ENCODE data around the gene THBS3. TPM values are rescaled to one million over a fixed set of nuclear protein-coding genes. Genes with fewer than 3 reads are reported as not detected.
"Not testable (repeated sequence)": the region's sequence is repeated elsewhere in the genome, so short reads cannot be mapped to it uniquely, and the experiment has no call there.

Gene THBS3
- total and polyA plus RNA-seq, 10 donors, result 10.2 to 31.2 (median 20.8) TPM

DNA sequence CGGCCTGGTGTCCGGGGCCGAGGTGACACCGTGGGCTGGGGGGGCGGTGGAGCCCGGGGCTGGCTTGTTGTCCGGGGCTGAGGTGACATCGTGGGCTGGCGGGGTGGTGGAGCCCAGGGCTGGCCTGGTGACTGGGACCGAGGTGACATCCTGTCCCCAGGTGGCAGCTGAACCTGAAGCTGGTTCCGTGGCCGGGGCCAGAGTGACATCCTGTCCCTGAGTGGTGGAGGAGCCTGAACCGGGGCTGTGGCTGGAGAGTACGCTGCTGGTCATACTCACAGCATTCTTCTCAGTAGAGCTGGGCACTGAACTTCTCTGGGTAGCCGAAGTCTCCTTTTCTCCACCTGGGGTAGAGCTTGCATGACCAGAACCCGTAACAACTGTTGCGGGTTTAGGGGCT lies 15.8 kb downstream of the THBS3 start:
- intact Hi-C loops (cut with DNase I; ENCODE audit: low total_unique reads), result no loop called here
- Histone ChIP-seq H3K27ac (peak overlapping the region in 2 of 8 donors; percentile 81 to 86), H3K9me3 (no peaks in the 10 kb centered on the region), H3K4me3 (no peak overlapping the region), H3K27me3 (replicated peaks in 1 of 7) (peaks cover 0 to 22% (median 0%) of the 10 kb centered on the region in 7 donors), H3K36me3 (no peaks in the 10 kb centered on the region), H3K4me1 (peaks cover 10 to 49% (median 39%) of the 10 kb centered on the region in 6 donors)
- DNase-seq, result no peak
- WGBS, 5 donors, result 85 to 96% (median 91%) methylated on average over 11 to 17 of the region's 17 CpGs
- TF ChIP-seq POLR2AphosphoS5 (IDR thresholded peaks at IDR 0.05) (no peak), POLR2A (IDR thresholded peaks at IDR 0.05) (no peak), CTCF (IDR thresholded peaks at IDR 0.05 in 8 of 11, conservative IDR thresholded peaks at IDR 0.05 in 3 of 11) (no peak)

GRCh38 chr1:155189926-155190325 lies 17.8 kb downstream of the THBS3 start:
- H3K4me3 ChIP-seq, H3K27ac ChIP-seq: not testable (repeated sequence)
- 95 to 96% (median 95%) methylated on average over 19 to 25 of the region's 45 CpGs; no CpG with 5 or more reads in 1 of the 5 donors for WGBS, 5 donors

GRCh38 chr1:155188268-155188667 lies 19.4 kb downstream of the THBS3 start:
- H3K9me3 ChIP-seq, result no peaks in the 10 kb centered on the region
- no peak overlapping the region for H3K27ac ChIP-seq
- no peak for DNase-seq
- no peak overlapping the region for H3K4me3 ChIP-seq
- intact Hi-C loops (cut with DNase I; ENCODE audit: low total_unique reads), result no loop called here
- no peak for TF ChIP-seq POLR2A (IDR thresholded peaks at IDR 0.05)
- TF ChIP-seq POLR2AphosphoS5 (IDR thresholded peaks at IDR 0.05), result no peak
- TF ChIP-seq CTCF (IDR thresholded peaks at IDR 0.05 in 8 of 11, conservative IDR thresholded peaks at IDR 0.05 in 3 of 11), result no peak
- peaks cover 0 to under 1% (median 0%) of the 10 kb centered on the region in 7 donors for H3K27me3 ChIP-seq (replicated peaks in 1 of 7)
- no peaks in the 10 kb centered on the region for H3K36me3 ChIP-seq
- peaks cover 9 to 42% (median 36%) of the 10 kb centered on the region in 6 donors for H3K4me1 ChIP-seq
- WGBS, 5 donors, result 92 to 96% (median 94%) methylated on average over 2 to 14 of the region's 14 CpGs

More at GRCh38 chr1:155189926-155190325, 17.8 kb downstream of the THBS3 start:
- DNase-seq; H3K9me3 ChIP-seq; intact Hi-C loops (cut with DNase I; ENCODE audit: low total_unique reads); H3K36me3 ChIP-seq: not testable (repeated sequence)
- Histone ChIP-seq H3K4me1 (peaks cover 15 to 43% (median 36%) of the 10 kb centered on the region in 6 donors), H3K27me3 (replicated peaks in 1 of 7) (peaks cover 0 to 17% (median 0%) of the 10 kb centered on the region in 7 donors)

- Histone ChIP-seq H3K4me3 (no peak overlapping the region), H3K4me1 (peaks cover 9 to 34% (median 29%) of the 10 kb centered on the region in 6 donors), H3K27me3 (replicated peaks in 1 of 7) (no peaks in the 10 kb centered on the region), H3K27ac (no peak overlapping the region), H3K36me3 (no peaks in the 10 kb centered on the region), H3K9me3 (no peaks in the 10 kb centered on the region)
- TF ChIP-seq POLR2A (IDR thresholded peaks at IDR 0.05), result no peak
- TF ChIP-seq POLR2AphosphoS5 (IDR thresholded peaks at IDR 0.05), result no peak
- TF ChIP-seq CTCF (IDR thresholded peaks at IDR 0.05 in 8 of 11, conservative IDR thresholded peaks at IDR 0.05 in 3 of 11), result no peak
- no peak for DNase-seq
- intact Hi-C loops (cut with DNase I; ENCODE audit: low total_unique reads), result no loop called here
- 78 to 85% (median 80%) methylated on average over 16 of the region's 16 CpGs for WGBS, 5 donors
These were observed 20.2 kb downstream of the THBS3 start for GRCh38 chr1:155187456-155187891.
